HCT116 (cell line): ENCODE measurements around the gene SLC25A13. TPM values are rescaled to one million over a fixed set of nuclear protein-coding genes. Genes with fewer than 3 reads are reported as not detected.

ENCODE experiments used
- ATAC-seq: fragments of 200-7000 bp; cut with Tn5 transposase; 2 replicates; pipeline ENCODE4 v1.9.1; 2020; ENCODE audit warnings: mild to moderate bottlenecking, moderate library complexity
- BruUV-seq: library from RNA; stranded (reverse); fragments of 400-500 nt; replicated peaks from 2 replicates; lab custom pipeline; 2021; lab: Mats Ljungman, UMichigan
- CTCF ChIA-PET: fragments of 300-600 bp; sonication (Branson Sonifier 250); formaldehyde crosslinking; loops from one replicate; lab custom pipeline; 2021; ENCODE audit warnings: antibody characterized with exemption; lab: Charles Lee
- POLR2A ChIA-PET: fragments of 300-600, 350-600 bp; sonication (Branson Sonifier 250); formaldehyde crosslinking; loops from one replicate; lab custom pipeline; 2021; ENCODE audit warnings: antibody characterized with exemption; lab: Charles Lee
- RAD21 ChIA-PET, 2 experiments: fragments of 300-600 bp; sonication (Branson Sonifier 250); formaldehyde crosslinking; loops; one replicate each; lab custom pipeline; 2023; ENCODE audit warnings: low total read pairs in 2 of 2; ENCODE audit not compliant: uncharacterized antibody in 2 of 2, unreplicated experiment in 2 of 2, low non-redundant PET in 1 of 2; lab: Charles Lee
- DNase-seq: peaks from one replicate; pipeline ENCODE4 v3.0.0-alpha.2; 2010; ENCODE audit warnings: low read depth, low spot score
- H2AFZ ChIP-seq: fragments of 200-600 bp; shearing (Covaris generic), sonication (generic); 2 replicates; pipeline ENCODE4 v1.6.1; 2017; ENCODE audit warnings: low read depth, mixed run types, mixed read lengths, antibody characterized with exemption, low read length; ENCODE audit not compliant: poor library complexity, severe bottlenecking
- H3K27ac ChIP-seq: 2 replicates; pipeline ENCODE4 v1.5.1; 2012; ENCODE audit warnings: low read depth, low read length
- H3K27me3 ChIP-seq: fragments of 200-600 bp; sonication (generic); 2 replicates; pipeline ENCODE4 v1.6.1; 2016; ENCODE audit warnings: mixed run types, low read length, mixed read lengths; ENCODE audit not compliant: insufficient read depth
- H3K36me3 ChIP-seq, 2 experiments: fragments of 200-500 bp in 1 of 2; fragments of 200-600 bp in 1 of 2; sonication (Bioruptor generic) in 1 of 2; sonication (generic) in 1 of 2; 2 replicates each; pipeline versions ENCODE4 v1.5.1 to v1.6.1; 2014 to 2016; ENCODE audit warnings: low read length in 2 of 2, inconsistent platforms in 1 of 2, mixed read lengths in 1 of 2, mixed run types in 1 of 2; ENCODE audit not compliant: insufficient read depth in 2 of 2, control insufficient read depth in 1 of 2
- H3K4me1 ChIP-seq, 2 experiments: fragments of 200-600 bp in 1 of 2; sonication (generic) in 1 of 2; 2 replicates each; pipeline versions ENCODE4 v1.5.1 to v1.6.1; 2012 to 2017; ENCODE audit warnings: low read length in 2 of 2, inconsistent platforms in 1 of 2, mild to moderate bottlenecking in 1 of 2, mixed read lengths in 1 of 2, mixed run types in 1 of 2, moderate library complexity in 1 of 2; ENCODE audit not compliant: insufficient read depth in 2 of 2, control insufficient read depth in 1 of 2
- H3K4me2 ChIP-seq: fragments of 200-600 bp; sonication (generic); 2 replicates; pipeline ENCODE4 v1.6.1; 2017; ENCODE audit warnings: mixed run types, low read length, mixed read lengths
- H3K4me3 ChIP-seq, 2 experiments: fragments of 200-600 bp in 1 of 2; sonication (generic) in 1 of 2; replicated peaks in 1 of 2; 2 replicates each; pipeline ENCODE4 v1.5.1; 2011 to 2016; ENCODE audit warnings: low read length in 2 of 2, control low read depth in 1 of 2, low read depth in 1 of 2, mild to moderate bottlenecking in 1 of 2, mixed read lengths in 1 of 2, mixed run types in 1 of 2
- H3K79me2 ChIP-seq: fragments of 200-600 bp; sonication (generic); 2 replicates; pipeline ENCODE4 v1.6.1; 2017; ENCODE audit warnings: mild to moderate bottlenecking, mixed run types, low read length, moderate library complexity, mixed read lengths; ENCODE audit not compliant: insufficient read depth
- H3K9ac ChIP-seq: fragments of 200-600 bp; sonication (generic); 2 replicates; pipeline ENCODE4 v1.6.1; 2016; ENCODE audit warnings: low read length, mixed read lengths
- H3K9me2 ChIP-seq: fragments of 200-600 bp; sonication (generic), shearing (Covaris generic); 2 replicates; pipeline ENCODE4 v1.6.1; 2017; ENCODE audit warnings: mixed run types, mild to moderate bottlenecking, moderate library complexity; ENCODE audit not compliant: insufficient read depth
- H3K9me3 ChIP-seq, 2 experiments: fragments of 200-500 bp in 1 of 2; fragments of 200-600 bp in 1 of 2; sonication (Bioruptor generic) in 1 of 2; sonication (generic) in 1 of 2; 2 replicates each; pipeline ENCODE4 v1.6.1; 2014 to 2017; ENCODE audit warnings: low read length in 2 of 2, mixed read lengths in 2 of 2, inconsistent platforms in 1 of 2, low read depth in 1 of 2, mild to moderate bottlenecking in 1 of 2, mixed run types in 1 of 2, moderate library complexity in 1 of 2; ENCODE audit not compliant: control insufficient read depth in 1 of 2, insufficient read depth in 1 of 2
- H4K20me1 ChIP-seq: fragments of 200-600 bp; sonication (generic), shearing (Covaris generic); 2 replicates; pipeline ENCODE4 v1.6.1; 2017; ENCODE audit warnings: mixed run types, mild to moderate bottlenecking, moderate library complexity; ENCODE audit not compliant: insufficient read depth
- CBX3 ChIP-seq: IDR thresholded peaks from 2 replicates; pipeline ENCODE4 v1.6.1; 2012; ENCODE audit warnings: low read depth
- CEBPB ChIP-seq: IDR thresholded peaks from 2 replicates; pipeline ENCODE4 v1.6.1; 2012; ENCODE audit warnings: low read depth
- ELF1 ChIP-seq: IDR thresholded peaks from 2 replicates; pipeline ENCODE4 v1.6.1; 2012; ENCODE audit warnings: low read depth, borderline replicate concordance
- EZH2phosphoT487 ChIP-seq: fragments of 200-600 bp; IDR thresholded peaks from 2 replicates; pipeline ENCODE4 v1.6.1; 2018; ENCODE audit warnings: antibody characterized with exemption, borderline replicate concordance
- POLR2A ChIP-seq: IDR thresholded peaks from 2 replicates; pipeline ENCODE4 v1.7.0; 2011; ENCODE audit warnings: borderline replicate concordance; ENCODE audit not compliant: insufficient read depth, insufficient read length; ENCODE audit errors: extremely low read depth
- POLR2AphosphoS5 ChIP-seq: IDR thresholded peaks from 2 replicates; pipeline ENCODE4 v1.6.1; 2011; ENCODE audit warnings: mild to moderate bottlenecking, low read depth, low read length, moderate library complexity
- RAD21 ChIP-seq: IDR thresholded peaks from 2 replicates; pipeline ENCODE4 v1.6.1; 2012; ENCODE audit warnings: low read depth, mild to moderate bottlenecking
- SIN3A ChIP-seq: IDR thresholded peaks from 2 replicates; pipeline ENCODE4 v1.6.1; 2012; ENCODE audit warnings: low read depth
- SP1 ChIP-seq: IDR thresholded peaks from 2 replicates; pipeline ENCODE4 v1.6.1; 2012; ENCODE audit warnings: low read depth
- ZBTB33 ChIP-seq: IDR thresholded peaks from 2 replicates; pipeline ENCODE4 v1.6.1; 2011; ENCODE audit warnings: mild to moderate bottlenecking, low read length, moderate library complexity; ENCODE audit not compliant: insufficient replicate concordance; ENCODE audit errors: extremely low read depth
- ZNF274 ChIP-seq: fragments of 200-500 bp; sonication (Bioruptor generic); IDR thresholded peaks from 2 replicates; pipeline ENCODE4 v1.6.1; 2014; ENCODE audit warnings: mild to moderate bottlenecking, low read depth, low read length, inconsistent platforms
- intact Hi-C: fragments of 100-400 bp; cut with micrococcal nuclease; formaldehyde crosslinking; loops from 2 replicates; pipeline ENCODE4 v1.10.0; 2022
- total RNA-seq: library from RNA; stranded (reverse); gene quantifications from one replicate; pipeline ENCODE4 v1.2.1, GENCODE V29; 2021; ENCODE audit not compliant: unreplicated experiment
- TF ChIP-seq, protein P1 (sequence below): IDR thresholded peaks from 2 replicates; pipeline ENCODE4 v1.6.1; 2012

The SLC25A13 gene
- total RNA-seq, 1 experiment from 2014 or later = 19.3 TPM

DNA sequence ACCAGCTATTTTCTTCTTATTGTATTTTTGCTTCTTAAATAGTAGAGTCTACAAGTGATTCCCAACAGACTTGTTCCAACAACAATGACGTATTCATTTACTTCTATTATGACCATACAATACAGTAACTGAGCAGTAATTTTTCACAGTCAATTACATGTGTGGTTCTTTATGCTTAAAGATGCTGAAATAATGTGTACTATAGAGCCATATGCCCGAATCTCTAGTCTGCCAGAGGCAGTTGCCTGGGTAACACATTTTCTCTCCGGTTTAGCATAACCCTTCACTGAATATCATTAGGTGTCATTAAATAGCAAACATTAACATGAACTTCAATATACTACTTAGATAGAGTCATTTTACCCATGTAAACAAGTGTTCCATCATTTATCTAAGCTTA, 75.0 kb downstream of the SLC25A13 start (continued):
- TF ChIP-seq ZBTB33 = no peak
- no peak for TF ChIP-seq SIN3A
- TF ChIP-seq, protein P1, sequence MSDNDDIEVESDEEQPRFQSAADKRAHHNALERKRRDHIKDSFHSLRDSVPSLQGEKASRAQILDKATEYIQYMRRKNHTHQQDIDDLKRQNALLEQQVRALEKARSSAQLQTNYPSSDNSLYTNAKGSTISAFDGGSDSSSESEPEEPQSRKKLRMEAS = no peak

GRCh38 chr7:96244992-96245292, 77.0 kb downstream of the SLC25A13 start:
- no peaks in the 10 kb centered on the region for H3K9me2 ChIP-seq
- H2AFZ ChIP-seq = no peak overlapping the region
- H3K79me2 ChIP-seq = peaks cover 23% of the 10 kb centered on the region
- no TSS peak for BruUV-seq
- intact Hi-C loops = no loop called here
- 0 out of 2 replicates have a peak, but pooled peaks cover 3% of the 10 kb centered on the region for H4K20me1 ChIP-seq
- TF ChIP-seq CEBPB = no peak
- no peak for TF ChIP-seq POLR2AphosphoS5
- TF ChIP-seq RAD21 = no peak
- no peak for TF ChIP-seq ZNF274
- TF ChIP-seq CBX3 = no peak
- TF ChIP-seq ELF1 = no peak
- TF ChIP-seq EZH2phosphoT487 = no peak
- TF ChIP-seq POLR2A = no peak
- no peak for TF ChIP-seq SP1
- TF ChIP-seq ZBTB33 = no peak
- TF ChIP-seq, protein P1 = no peak
- TF ChIP-seq, all 23 proteins: peak for 0
- Histone ChIP-seq H3K4me2 (no peak overlapping the region), H3K27me3 (no peaks in the 10 kb centered on the region), H3K4me1 (no peaks in the 10 kb centered on the region), H3K36me3 (no peaks in the 10 kb centered on the region), H3K9me3 (no peaks in the 10 kb centered on the region), H3K4me3 (no peak overlapping the region), H3K9ac (no peak overlapping the region), H3K27ac (no peak overlapping the region)
- ATAC-seq (no peak), DNase-seq (no peak)
- ChIA-PET RAD21 (no interaction called here), CTCF (no interaction called here), POLR2A (no interaction called here)
